H1 (cell line): ENCODE data around the gene SNRK. TPM values are rescaled to one million over a fixed set of nuclear protein-coding genes. Genes with fewer than 3 reads are reported as not detected.

Source experiments
- BRCA1 ChIP-seq: IDR thresholded peaks from 2 replicates; pipeline ENCODE4 v1.6.1; 2012; ENCODE audit warnings: low read depth, low read length, improper control_type of control experiment
- CHD7 ChIP-seq: fragments of 300-600 bp; sonication (generic); IDR thresholded peaks from 2 replicates; pipeline ENCODE4 v1.7.1; 2012; ENCODE audit warnings: low read length, moderate library complexity, mild to moderate bottlenecking, inconsistent platforms; ENCODE audit not compliant: insufficient replicate concordance
- FOSL1 ChIP-seq: IDR thresholded peaks from 2 replicates; pipeline ENCODE4 v1.6.1; 2011; ENCODE audit warnings: mild to moderate bottlenecking, low read depth, low read length, moderate library complexity; ENCODE audit not compliant: insufficient read depth
- KDM5A ChIP-seq: fragments of 200-600 bp; IDR thresholded peaks from 2 replicates; pipeline ENCODE4 v1.7.1; 2012; ENCODE audit warnings: mild to moderate bottlenecking, low read length, inconsistent platforms, mixed read lengths
- NRF1 ChIP-seq: IDR thresholded peaks from 2 replicates; pipeline ENCODE4 v1.6.1; 2011; ENCODE audit warnings: mild to moderate bottlenecking, low read depth, low read length, improper control_type of control experiment
- RFX5 ChIP-seq: IDR thresholded peaks from 2 replicates; pipeline ENCODE4 v1.6.1; 2011; ENCODE audit warnings: low read depth, low read length, improper control_type of control experiment, borderline replicate concordance
- TCF12 ChIP-seq: IDR thresholded peaks from 2 replicates; pipeline ENCODE4 v1.6.1; 2011; ENCODE audit warnings: low read depth, mild to moderate bottlenecking, low read length
- polyA plus RNA-seq, 7 experiments: library from polyadenylated mRNA; depleted of rRNA in 3 of 7; stranded (reverse) in 5 of 7; unstranded in 2 of 7; fragments of >200 nt in 5 of 7; fragments of 200-250 nt in 2 of 7; gene quantifications; 1 replicate in 5 of 7; 2 replicates in 1 of 7; 4 replicates in 1 of 7; pipeline versions ENCODE4 v1.2.1 to v1.2.3, GENCODE V29; 2011 to 2013; ENCODE audit warnings: missing spikeins in 2 of 7, mixed read lengths in 2 of 7
- total RNA-seq: library from RNA; stranded (reverse); fragmentation: NEBNext Ultra II Directional; extraction: Animal tissue kit (Norgen Biotek cat#: 25700); gene quantifications from 2 replicates; pipeline ENCODE4 v1.2.1, GENCODE V29; 2021

The SNRK gene
- total and polyA plus RNA-seq, 2 of the 8 experiments (the other 6 are each of a cell fraction or from before 2014, with no cell fraction given), result 4.4 to 11.7 TPM

DNA sequence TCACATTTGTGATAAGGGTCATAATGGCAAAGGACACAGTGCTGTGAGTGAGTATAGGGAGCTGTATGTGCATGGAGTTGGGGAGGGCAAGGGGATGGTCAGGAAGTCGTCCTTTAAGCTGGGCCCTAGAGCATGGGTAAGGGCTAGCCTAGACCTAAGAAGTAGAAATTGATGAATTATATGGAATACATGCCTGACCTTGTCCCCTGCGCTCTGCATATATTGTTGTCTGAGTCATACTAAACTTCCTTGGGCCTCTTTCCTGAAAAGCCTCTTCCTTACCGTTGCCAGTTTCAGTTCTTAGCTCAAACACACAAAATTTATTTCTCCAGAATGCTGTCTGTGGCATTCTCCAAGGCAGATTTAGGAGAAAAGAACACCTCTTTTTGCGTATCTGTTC, 4.6 kb downstream of the SNRK start (continued):
- no peak for TF ChIP-seq CHD7
- TF ChIP-seq RFX5, result no peak
- TF ChIP-seq TCF12, result no peak
- no peak for TF ChIP-seq KDM5A
- no peak for TF ChIP-seq BRCA1
- TF ChIP-seq NRF1, result no peak
- no peak for TF ChIP-seq FOSL1
